ENCODE data around the gene KRT81.
"Not testable (repeated sequence)": the region's sequence is repeated elsewhere in the genome, so short reads cannot be mapped to it uniquely, and the experiment has no call there.

The KRT81 gene

GRCh38 chr12:52310622-52311284, 19.4 kb upstream of the KRT81 start:
- H3K27me3 Mint-ChIP-seq = peaks cover 76% of the 10 kb centered on the region
- no peak overlapping the region for H3K4me3 Mint-ChIP-seq
- H3K9me3 Mint-ChIP-seq = no peaks in the 10 kb centered on the region
- no peak for ATAC-seq
- H3K27ac Mint-ChIP-seq = no peak overlapping the region
- no peaks in the 10 kb centered on the region for H3K36me3 Mint-ChIP-seq
- peaks cover 8% of the 10 kb centered on the region for H3K4me1 Mint-ChIP-seq

- ATAC-seq = no peak
- peak overlapping the region; percentile 27 for H3K4me3 Mint-ChIP-seq
- H3K27ac Mint-ChIP-seq = no peak overlapping the region
- H3K9me3 Mint-ChIP-seq = no peaks in the 10 kb centered on the region
- peaks cover 88% of the 10 kb centered on the region for H3K27me3 Mint-ChIP-seq
- H3K4me1 Mint-ChIP-seq = peaks cover 19% of the 10 kb centered on the region
- no peaks in the 10 kb centered on the region for H3K36me3 Mint-ChIP-seq
Measured at GRCh38 chr12:52308806-52309425, 17.6 kb upstream of the KRT81 start.

GRCh38 chr12:52307836-52308805, 16.8 kb upstream of the KRT81 start:
- peaks cover 80% of the 10 kb centered on the region for H3K27me3 Mint-ChIP-seq
- no peak overlapping the region for H3K27ac Mint-ChIP-seq
- ATAC-seq = peak; percentile 49
- H3K4me1 Mint-ChIP-seq = peaks cover 19% of the 10 kb centered on the region
- H3K9me3 Mint-ChIP-seq = no peaks in the 10 kb centered on the region
- peak overlapping the region; percentile 36 for H3K4me3 Mint-ChIP-seq
- no peaks in the 10 kb centered on the region for H3K36me3 Mint-ChIP-seq

GRCh38 chr12:52306731-52307130, 15.4 kb upstream of the KRT81 start:
- Mint-ChIP-seq H3K9me3 (no peaks in the 10 kb centered on the region), H3K4me1 (peaks cover 19% of the 10 kb centered on the region), H3K27ac (no peak overlapping the region), H3K4me3 (no peak overlapping the region), H3K27me3 (peaks cover 66% of the 10 kb centered on the region), H3K36me3 (no peaks in the 10 kb centered on the region)
- no peak for ATAC-seq

GRCh38 chr12:52305921-52306705, 14.8 kb upstream of the KRT81 start:
- H3K4me3 Mint-ChIP-seq = no peak overlapping the region
- H3K27me3 Mint-ChIP-seq = peaks cover 62% of the 10 kb centered on the region
- H3K9me3 Mint-ChIP-seq = no peaks in the 10 kb centered on the region
- peaks cover 19% of the 10 kb centered on the region for H3K4me1 Mint-ChIP-seq
- no peak overlapping the region for H3K27ac Mint-ChIP-seq
- ATAC-seq = no peak
- no peaks in the 10 kb centered on the region for H3K36me3 Mint-ChIP-seq

- H3K27ac Mint-ChIP-seq, H3K9me3 Mint-ChIP-seq, H3K36me3 Mint-ChIP-seq, H3K4me3 Mint-ChIP-seq: not testable (repeated sequence)
- Mint-ChIP-seq H3K4me1 (peaks cover 19% of the 10 kb centered on the region), H3K27me3 (peaks cover 63% of the 10 kb centered on the region)
- peak; percentile 55 for ATAC-seq
Measured at GRCh38 chr12:52304941-52305411, 13.6 kb upstream of the KRT81 start.

- ATAC-seq = not testable (repeated sequence)
Measured at GRCh38 chr12:52302242-52302914, 11.0 kb upstream of the KRT81 start.

GRCh38 chr12:52301721-52302120, 10.4 kb upstream of the KRT81 start:
- not testable (repeated sequence) for H3K9me3 Mint-ChIP-seq, ATAC-seq, H3K36me3 Mint-ChIP-seq, H3K4me3 Mint-ChIP-seq, H3K27ac Mint-ChIP-seq
- peaks cover 11% of the 10 kb centered on the region for H3K4me1 Mint-ChIP-seq
- peaks cover 42% of the 10 kb centered on the region for H3K27me3 Mint-ChIP-seq

More at GRCh38 chr12:52302242-52302914, 11.0 kb upstream of the KRT81 start:
- H3K27ac Mint-ChIP-seq, H3K4me3 Mint-ChIP-seq, H3K9me3 Mint-ChIP-seq, H3K36me3 Mint-ChIP-seq: not testable (repeated sequence)
- Mint-ChIP-seq H3K4me1 (peaks cover 11% of the 10 kb centered on the region), H3K27me3 (peaks cover 42% of the 10 kb centered on the region)

- H3K4me3 Mint-ChIP-seq = no peak overlapping the region
- H3K4me1 Mint-ChIP-seq = peaks cover 11% of the 10 kb centered on the region
- no peak for ATAC-seq
- H3K9me3 Mint-ChIP-seq = no peaks in the 10 kb centered on the region
- H3K27me3 Mint-ChIP-seq = peaks cover 39% of the 10 kb centered on the region
- H3K27ac Mint-ChIP-seq = no peak overlapping the region
- no peaks in the 10 kb centered on the region for H3K36me3 Mint-ChIP-seq
Measured at GRCh38 chr12:52300796-52301691, 9.7 kb upstream of the KRT81 start.

GRCh38 chr12:52298677-52299190, 7.4 kb upstream of the KRT81 start:
- Mint-ChIP-seq H3K27ac (no peak overlapping the region), H3K9me3 (no peaks in the 10 kb centered on the region), H3K36me3 (no peaks in the 10 kb centered on the region), H3K4me3 (no peak overlapping the region), H3K4me1 (no peaks in the 10 kb centered on the region), H3K27me3 (peaks cover 27% of the 10 kb centered on the region)
- no peak for ATAC-seq

GRCh38 chr12:52296572-52297215, 5.4 kb upstream of the KRT81 start:
- H3K4me1 Mint-ChIP-seq = no peaks in the 10 kb centered on the region
- H3K27ac Mint-ChIP-seq = no peak overlapping the region
- no peak for ATAC-seq
- no peak overlapping the region for H3K4me3 Mint-ChIP-seq
- H3K9me3 Mint-ChIP-seq = no peaks in the 10 kb centered on the region
- H3K36me3 Mint-ChIP-seq = no peaks in the 10 kb centered on the region
- H3K27me3 Mint-ChIP-seq = peaks cover 37% of the 10 kb centered on the region

- H3K27ac Mint-ChIP-seq = no peak overlapping the region
- peaks cover 30% of the 10 kb centered on the region for H3K27me3 Mint-ChIP-seq
- H3K4me3 Mint-ChIP-seq = no peak overlapping the region
- no peaks in the 10 kb centered on the region for H3K36me3 Mint-ChIP-seq
- no peak for ATAC-seq
- no peaks in the 10 kb centered on the region for H3K9me3 Mint-ChIP-seq
- no peaks in the 10 kb centered on the region for H3K4me1 Mint-ChIP-seq
Measured at GRCh38 chr12:52295663-52296062, 4.3 kb upstream of the KRT81 start.

GRCh38 chr12:52294803-52295202, 3.5 kb upstream of the KRT81 start:
- Mint-ChIP-seq H3K9me3 (no peaks in the 10 kb centered on the region), H3K36me3 (no peaks in the 10 kb centered on the region), H3K4me3 (no peak overlapping the region), H3K27me3 (peaks cover 28% of the 10 kb centered on the region), H3K4me1 (no peaks in the 10 kb centered on the region), H3K27ac (no peak overlapping the region)
- ATAC-seq = no peak
